Mesothelial cell of epicardium (in vitro differentiated cells): ENCODE results near the gene UNC93A. TPM values are rescaled to one million over a fixed set of nuclear protein-coding genes. Genes with fewer than 3 reads are reported as not detected.

ENCODE experiments used
- DNase-seq, 2 experiments: peaks; one replicate each; pipeline ENCODE4 v3.0.0; 2021; ENCODE audit warnings: low spot score in 2 of 2; ENCODE audit not compliant: unreplicated experiment in 2 of 2
- H3K27ac Mint-ChIP-seq: 2 replicates; pipeline ENCODE4 v1.8.0; 2021; ENCODE audit warnings: mixed read lengths
- H3K27me3 Mint-ChIP-seq: 2 replicates; pipeline ENCODE4 v1.8.0; 2021; ENCODE audit warnings: low read depth, mixed read lengths
- H3K36me3 Mint-ChIP-seq: 2 replicates; pipeline ENCODE4 v1.8.0; 2021; ENCODE audit warnings: mixed read lengths
- H3K4me1 Mint-ChIP-seq: 2 replicates; pipeline ENCODE4 v1.8.0; 2021; ENCODE audit warnings: mixed read lengths
- H3K4me3 Mint-ChIP-seq: 2 replicates; pipeline ENCODE4 v1.8.0; 2021; ENCODE audit warnings: mild to moderate bottlenecking, moderate library complexity, mixed read lengths
- H3K9me3 Mint-ChIP-seq: 2 replicates; pipeline ENCODE4 v1.8.0; 2021; ENCODE audit warnings: mixed read lengths
- total RNA-seq: library from RNA; stranded (reverse); gene quantifications from 3 replicates; pipeline ENCODE4 v1.2.1, GENCODE V29; 2021
- TF ChIP-seq, protein P1 (sequence below): fragments of 200-600 bp; sonication (generic); IDR thresholded peaks from one replicate; pipeline ENCODE4 v1.5.0; 2021; ENCODE audit warnings: antibody characterized with exemption; ENCODE audit not compliant: unreplicated experiment

UNC93A gene
- total RNA-seq, 1 donor from 2014 or later = not detected

DNA sequence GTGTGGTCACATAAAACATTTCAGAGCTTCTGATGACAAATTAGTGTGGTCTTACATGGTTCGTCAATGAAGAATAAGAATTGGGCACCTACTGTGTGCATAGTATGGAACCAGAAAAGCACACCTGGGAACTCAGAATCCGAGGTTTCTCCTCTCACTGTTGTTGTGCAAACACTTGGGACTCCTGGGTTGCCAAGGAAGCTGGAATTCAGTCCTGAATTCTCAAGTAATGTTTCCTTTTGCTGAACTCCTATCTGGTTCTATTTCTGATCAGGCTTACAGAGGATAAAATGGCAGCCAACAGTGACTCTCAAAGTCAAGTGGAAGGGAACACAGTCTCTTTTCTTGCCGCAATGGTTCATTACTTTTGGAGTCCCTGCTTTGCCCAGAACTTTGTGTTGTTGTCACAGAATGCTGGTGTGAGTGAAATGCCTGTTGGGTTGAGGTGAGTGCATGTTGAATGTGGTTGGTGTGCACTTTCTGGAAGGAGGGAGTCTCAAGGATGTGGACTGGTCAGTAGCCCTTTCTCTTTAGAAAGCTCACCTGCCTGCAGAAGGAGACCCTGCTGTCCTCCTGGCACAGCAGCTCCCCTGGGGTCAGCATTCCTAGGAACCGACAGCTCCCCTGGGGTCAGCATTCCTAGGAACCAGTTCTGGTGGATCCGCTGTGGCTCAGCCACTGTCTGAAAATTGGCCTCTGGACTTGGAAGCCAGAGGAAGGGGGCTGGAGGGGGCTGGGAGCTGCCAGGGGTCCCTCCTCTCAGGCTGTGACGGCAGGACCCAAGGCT is 1.4 kb downstream of the UNC93A start:
- DNase-seq = no peak
- H3K36me3 Mint-ChIP-seq = no peaks in the 10 kb centered on the region
- H3K4me1 Mint-ChIP-seq = peaks cover 27% of the 10 kb centered on the region
- H3K4me3 Mint-ChIP-seq = no peak overlapping the region
- peaks cover 9% of the 10 kb centered on the region for H3K27me3 Mint-ChIP-seq
- no peaks in the 10 kb centered on the region for H3K9me3 Mint-ChIP-seq
- TF ChIP-seq, protein P1, sequence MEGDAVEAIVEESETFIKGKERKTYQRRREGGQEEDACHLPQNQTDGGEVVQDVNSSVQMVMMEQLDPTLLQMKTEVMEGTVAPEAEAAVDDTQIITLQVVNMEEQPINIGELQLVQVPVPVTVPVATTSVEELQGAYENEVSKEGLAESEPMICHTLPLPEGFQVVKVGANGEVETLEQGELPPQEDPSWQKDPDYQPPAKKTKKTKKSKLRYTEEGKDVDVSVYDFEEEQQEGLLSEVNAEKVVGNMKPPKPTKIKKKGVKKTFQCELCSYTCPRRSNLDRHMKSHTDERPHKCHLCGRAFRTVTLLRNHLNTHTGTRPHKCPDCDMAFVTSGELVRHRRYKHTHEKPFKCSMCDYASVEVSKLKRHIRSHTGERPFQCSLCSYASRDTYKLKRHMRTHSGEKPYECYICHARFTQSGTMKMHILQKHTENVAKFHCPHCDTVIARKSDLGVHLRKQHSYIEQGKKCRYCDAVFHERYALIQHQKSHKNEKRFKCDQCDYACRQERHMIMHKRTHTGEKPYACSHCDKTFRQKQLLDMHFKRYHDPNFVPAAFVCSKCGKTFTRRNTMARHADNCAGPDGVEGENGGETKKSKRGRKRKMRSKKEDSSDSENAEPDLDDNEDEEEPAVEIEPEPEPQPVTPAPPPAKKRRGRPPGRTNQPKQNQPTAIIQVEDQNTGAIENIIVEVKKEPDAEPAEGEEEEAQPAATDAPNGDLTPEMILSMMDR = no peak
- H3K27ac Mint-ChIP-seq = no peak overlapping the region

DNA sequence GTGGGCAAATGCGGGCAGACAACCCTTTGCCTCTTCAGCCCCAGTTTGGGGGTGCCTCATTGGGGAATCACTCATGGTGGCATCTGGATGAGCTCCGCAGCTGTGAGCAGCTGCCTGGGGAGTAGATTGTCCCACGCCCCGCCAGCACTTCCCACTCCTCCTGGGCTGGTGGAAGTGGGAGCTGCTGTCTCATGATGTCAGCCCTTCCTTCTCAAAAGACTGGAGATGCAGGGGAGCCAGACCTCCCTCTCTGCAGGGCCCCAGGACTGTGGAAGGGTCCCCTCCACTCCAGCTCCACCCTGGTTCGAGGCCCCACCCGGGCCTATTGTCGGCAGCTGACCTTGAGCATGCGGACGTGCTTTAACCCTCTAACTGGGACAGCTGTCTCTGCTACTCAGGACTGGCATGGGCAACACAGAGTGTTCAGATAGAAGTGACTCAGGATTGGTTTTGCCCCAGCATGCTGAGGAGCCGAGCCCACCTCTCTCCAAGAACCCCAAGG is 2.0 kb downstream of the UNC93A start:
- Mint-ChIP-seq H3K36me3 (no peaks in the 10 kb centered on the region), H3K4me3 (no peak overlapping the region), H3K27ac (no peak overlapping the region), H3K9me3 (no peaks in the 10 kb centered on the region), H3K4me1 (peaks cover 21% of the 10 kb centered on the region), H3K27me3 (peaks cover 9% of the 10 kb centered on the region)
- no peak for DNase-seq
- TF ChIP-seq, protein P1 = no peak

DNA sequence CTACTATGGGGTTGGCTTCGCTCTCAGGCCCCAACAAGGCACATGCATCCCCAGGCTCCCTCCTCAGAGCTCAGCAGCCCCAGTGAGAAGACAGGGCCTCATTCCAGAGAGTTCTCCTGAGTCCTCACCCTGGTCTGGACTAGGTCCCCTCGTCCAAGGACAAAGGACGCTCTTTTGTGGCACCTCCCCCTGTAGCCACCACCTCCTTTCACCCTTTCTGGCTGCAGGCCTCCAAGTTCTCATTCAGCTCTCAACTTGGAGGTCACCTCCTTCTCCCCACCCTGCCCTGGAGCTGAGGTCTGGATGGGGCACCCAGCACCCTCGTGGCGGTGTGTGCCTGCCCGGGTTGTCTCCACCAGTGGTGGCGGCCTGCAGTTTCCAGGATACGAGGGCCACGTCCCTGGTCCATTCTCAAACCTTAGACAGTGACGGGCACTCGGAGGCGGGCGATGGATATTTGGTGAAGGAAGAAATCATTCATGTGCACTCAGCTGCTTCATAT is 2.5 kb downstream of the UNC93A start:
- peaks cover 9% of the 10 kb centered on the region for H3K27me3 Mint-ChIP-seq
- no peak overlapping the region for H3K4me3 Mint-ChIP-seq
- no peaks in the 10 kb centered on the region for H3K36me3 Mint-ChIP-seq
- no peak overlapping the region for H3K27ac Mint-ChIP-seq
- TF ChIP-seq, protein P1 = no peak
- no peak for DNase-seq
- H3K9me3 Mint-ChIP-seq = no peaks in the 10 kb centered on the region
- peaks cover 16% of the 10 kb centered on the region for H3K4me1 Mint-ChIP-seq

DNA sequence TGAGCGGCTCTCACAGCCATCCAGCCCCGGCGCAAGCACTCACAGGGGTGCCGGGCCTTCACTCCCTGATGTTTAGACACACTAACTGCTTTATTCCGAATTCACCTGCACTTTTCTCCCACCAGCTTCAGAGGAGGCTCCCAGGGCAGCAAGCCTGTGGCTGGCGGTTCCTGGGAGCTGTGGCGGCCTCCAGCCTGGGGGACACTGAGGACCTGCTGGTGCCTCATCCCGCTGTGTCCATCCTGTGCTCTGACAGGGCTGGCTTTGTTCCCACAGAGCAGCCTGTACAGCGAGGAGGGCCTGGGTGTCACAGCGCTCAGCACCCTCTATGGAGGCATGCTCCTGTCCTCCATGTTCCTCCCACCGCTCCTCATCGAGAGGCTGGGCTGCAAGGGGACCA is 3.1 kb downstream of the UNC93A start:
- TF ChIP-seq, protein P1 = no peak
- Mint-ChIP-seq H3K4me3 (no peak overlapping the region), H3K9me3 (no peaks in the 10 kb centered on the region), H3K27me3 (peaks cover 9% of the 10 kb centered on the region), H3K4me1 (peaks cover 10% of the 10 kb centered on the region), H3K36me3 (no peaks in the 10 kb centered on the region), H3K27ac (no peak overlapping the region)
- no peak for DNase-seq

DNA sequence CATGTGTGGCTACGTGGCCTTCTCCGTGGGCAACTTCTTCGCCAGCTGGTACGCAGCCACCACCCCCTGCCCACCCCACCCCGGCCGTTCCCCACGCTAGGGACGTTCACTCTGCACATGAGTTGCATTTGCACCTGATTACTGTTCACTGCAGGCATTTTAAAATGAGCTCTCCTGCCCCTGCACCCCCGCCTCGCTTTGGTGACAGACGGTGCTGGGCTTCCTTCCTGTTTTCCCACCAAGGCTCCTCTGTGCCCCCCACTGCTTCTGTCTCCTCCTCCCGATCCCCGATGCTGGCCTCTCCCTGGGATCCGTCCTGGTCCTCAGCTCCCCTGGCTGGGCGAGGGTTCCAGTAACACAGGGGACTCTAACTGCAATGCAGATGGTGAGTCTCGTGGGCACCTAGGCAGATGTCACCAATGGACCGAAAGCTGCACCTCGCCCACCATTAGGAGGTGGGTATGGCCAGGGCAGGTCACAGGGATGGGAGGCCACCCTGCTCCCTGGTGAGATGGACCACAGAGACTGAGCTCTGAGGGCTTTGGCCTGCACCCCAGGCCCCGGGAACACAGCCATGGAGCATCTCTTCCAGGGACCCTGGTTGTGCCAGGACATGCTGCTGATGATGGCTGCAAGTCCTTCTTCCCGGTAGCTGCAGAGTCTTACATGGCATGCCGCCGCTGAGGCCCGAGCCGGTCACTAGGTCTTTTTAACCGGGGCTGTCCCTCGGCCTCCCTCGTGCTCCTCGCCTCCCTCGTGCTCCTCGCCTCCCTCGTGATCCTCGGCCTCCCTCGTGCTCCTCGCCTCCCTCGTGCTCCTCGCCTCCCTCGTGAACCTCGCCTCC is 3.8 kb downstream of the UNC93A start:
- Mint-ChIP-seq H3K27me3 (peaks cover 9% of the 10 kb centered on the region), H3K9me3 (no peaks in the 10 kb centered on the region)

More for the DNA sequence above, 3.8 kb downstream of the UNC93A start:
- Mint-ChIP-seq H3K4me1 (peaks cover 6% of the 10 kb centered on the region), H3K36me3 (no peaks in the 10 kb centered on the region), H3K27ac (no peak overlapping the region), H3K4me3 (no peak overlapping the region)
- no peak for DNase-seq
- TF ChIP-seq, protein P1 = no peak
